Measurements from ENCODE around the gene PWWP2B. TPM values are rescaled to one million over a fixed set of nuclear protein-coding genes. Genes with fewer than 3 reads are reported as not detected.

PWWP2B gene
- total and polyA plus RNA-seq, 2 of the 8 experiments (the other 6 are each of a cell fraction or from before 2014, with no cell fraction given), result 5.3 to 10.8 TPM

- TF ChIP-seq ATF2 (IDR thresholded peaks at IDR 0.05; ENCODE audit: low read length) (no peak), SP4 (IDR thresholded peaks at IDR 0.05; ENCODE audit: low read length) (no peak), KDM1A (IDR thresholded peaks at IDR 0.05; ENCODE audit: borderline replicate concordance, low read length) (no peak), NRF1 (IDR thresholded peaks at IDR 0.05; ENCODE audit: low read depth, low read length) (no peak)
Measured at GRCh38 chr10:132455441-132455971, 58.5 kb downstream of the PWWP2B start (continued).

Measured in H1 (cell line).